Right forelimb (tissue), 1 donor: ENCODE measurements around the gene MAOA.
"Not testable (repeated sequence)": the region's sequence is repeated elsewhere in the genome, so short reads cannot be mapped to it uniquely, and the experiment has no call there.

ENCODE experiments used
- DNase-seq: peaks from one replicate; pipeline ENCODE4 v3.0.0-alpha.2; 2018

MAOA gene

GRCh38 chrX:43718546-43718945 is 62.4 kb downstream of the MAOA start:
- no peak for DNase-seq

- no peak for DNase-seq
Observed at GRCh38 chrX:43718956-43719355, 62.9 kb downstream of the MAOA start.

- no peak for DNase-seq
Observed at GRCh38 chrX:43720082-43720481, 64.0 kb downstream of the MAOA start.

GRCh38 chrX:43720961-43721360 is 64.9 kb downstream of the MAOA start:
- no peak for DNase-seq

GRCh38 chrX:43725227-43725626 is 69.1 kb downstream of the MAOA start:
- DNase-seq: not testable (repeated sequence)

- DNase-seq: not testable (repeated sequence)
Observed at GRCh38 chrX:43727254-43727653, 71.2 kb downstream of the MAOA start.

GRCh38 chrX:43728002-43728401 is 71.9 kb downstream of the MAOA start:
- DNase-seq: no peak

- DNase-seq: no peak
Observed at GRCh38 chrX:43728966-43729365, 72.9 kb downstream of the MAOA start.

- no peak for DNase-seq
Observed at GRCh38 chrX:43731086-43731485, 75.0 kb downstream of the MAOA start.

- no peak for DNase-seq
Observed at GRCh38 chrX:43733699-43734098, 77.6 kb downstream of the MAOA start.

- no peak for DNase-seq
Observed at GRCh38 chrX:43734444-43734843, 78.3 kb downstream of the MAOA start.

- DNase-seq: no peak
Observed at GRCh38 chrX:43735534-43735933, 79.4 kb downstream of the MAOA start.

- DNase-seq: no peak
Observed at GRCh38 chrX:43735957-43736356, 79.9 kb downstream of the MAOA start.

- DNase-seq: no peak
Observed at GRCh38 chrX:43741843-43742573, 85.9 kb downstream of the MAOA start.

GRCh38 chrX:43743100-43743822 is 87.2 kb downstream of the MAOA start:
- DNase-seq: no peak

GRCh38 chrX:43744284-43744683 is 88.2 kb downstream of the MAOA start:
- DNase-seq: no peak

GRCh38 chrX:43745938-43746721 is 90.0 kb downstream of the MAOA start:
- DNase-seq: no peak

- DNase-seq: no peak
Observed at GRCh38 chrX:43747476-43747875, 91.4 kb downstream of the MAOA start.

- peak; percentile 53 for DNase-seq
Observed at GRCh38 chrX:43750248-43750676, 94.2 kb downstream of the MAOA start.

- no peak for DNase-seq
Observed at GRCh38 chrX:43753637-43754036, 97.5 kb downstream of the MAOA start.

GRCh38 chrX:43756076-43756475 is 100.0 kb downstream of the MAOA start:
- no peak for DNase-seq

GRCh38 chrX:43758044-43758443 is 101.9 kb downstream of the MAOA start:
- DNase-seq: no peak

GRCh38 chrX:43785930-43786591 is 130.0 kb downstream of the MAOA start:
- DNase-seq: no peak
